Ishikawa (cell line): ENCODE measurements around the gene SPIN2A.
A peak's percentile ranks its signal among the peaks of the same experiment; 100 is the strongest.
"Not testable (repeated sequence)": the region's sequence is repeated elsewhere in the genome, so short reads cannot be mapped to it uniquely, and the experiment has no call there.

Experiments
- CEBPB ChIP-seq: IDR thresholded peaks from 2 replicates; pipeline ENCODE4 v1.6.1; 2012
- CREB1 ChIP-seq: IDR thresholded peaks from 2 replicates; pipeline ENCODE4 v1.6.1; 2012; ENCODE audit warnings: low read depth
- EGR1 ChIP-seq: IDR thresholded peaks from 2 replicates; pipeline ENCODE4 v1.6.1; 2012
- EP300 ChIP-seq: IDR thresholded peaks from 2 replicates; pipeline ENCODE4 v1.6.1; 2012; ENCODE audit warnings: borderline replicate concordance
- FOXM1 ChIP-seq: IDR thresholded peaks from 2 replicates; pipeline ENCODE4 v1.6.1; 2012; ENCODE audit warnings: low read depth, borderline replicate concordance
- NFIC ChIP-seq: IDR thresholded peaks from 2 replicates; pipeline ENCODE4 v1.6.1; 2012
- RAD21 ChIP-seq: IDR thresholded peaks from 2 replicates; pipeline ENCODE4 v1.6.1; 2012; ENCODE audit warnings: low read depth
- TAF1 ChIP-seq: IDR thresholded peaks from 2 replicates; pipeline ENCODE4 v1.6.1; 2012; ENCODE audit warnings: low read depth, mild to moderate bottlenecking
- TCF12 ChIP-seq: IDR thresholded peaks from 2 replicates; pipeline ENCODE4 v1.6.1; 2012; ENCODE audit warnings: low read depth
- TEAD4 ChIP-seq: IDR thresholded peaks from 2 replicates; pipeline ENCODE4 v1.6.1; 2012
- YY1 ChIP-seq: IDR thresholded peaks from 2 replicates; pipeline ENCODE4 v1.6.1; 2012; ENCODE audit warnings: low read depth
- ZBTB7A ChIP-seq: IDR thresholded peaks from 2 replicates; pipeline ENCODE4 v1.6.1; 2012; ENCODE audit warnings: low read depth
- TF ChIP-seq, protein P1 (sequence below): IDR thresholded peaks from 2 replicates; pipeline ENCODE4 v1.6.1; 2012; ENCODE audit warnings: low read depth, mild to moderate bottlenecking
- TF ChIP-seq, protein P2 (sequence below): IDR thresholded peaks from 2 replicates; pipeline ENCODE4 v1.6.1; 2012
- TF ChIP-seq, protein P3 (sequence below): IDR thresholded peaks from 2 replicates; pipeline ENCODE4 v1.6.1; 2012

SPIN2A gene

DNA sequence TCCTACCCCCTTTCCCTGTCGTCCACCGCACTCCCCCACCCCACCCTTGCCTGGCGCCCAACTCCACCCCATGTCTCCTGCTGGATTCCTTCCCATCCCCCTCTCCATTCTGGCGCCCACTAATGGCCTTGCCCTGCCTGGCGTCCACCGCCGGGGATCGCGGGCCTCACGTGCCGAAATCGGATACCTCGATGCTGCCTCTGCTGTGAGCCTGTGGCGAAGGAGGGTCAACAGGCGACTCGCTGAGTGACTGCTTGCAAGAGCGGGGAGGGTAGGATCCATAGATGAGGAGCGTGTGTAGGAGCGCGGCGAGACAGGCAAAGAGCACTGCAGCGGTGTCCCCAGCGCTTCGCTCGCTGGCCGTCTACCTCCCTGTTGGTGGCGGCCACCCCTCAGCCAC lies at the start of gene SPIN2A:
SPIN2A (minus strand) TSS at position 325 of the 400 bp plus-strand sequence. CDS start 800 bp downstream, outside the sequence.
- not testable (repeated sequence) for TF ChIP-seq TCF12, TAF1, ZBTB7A

DNA sequence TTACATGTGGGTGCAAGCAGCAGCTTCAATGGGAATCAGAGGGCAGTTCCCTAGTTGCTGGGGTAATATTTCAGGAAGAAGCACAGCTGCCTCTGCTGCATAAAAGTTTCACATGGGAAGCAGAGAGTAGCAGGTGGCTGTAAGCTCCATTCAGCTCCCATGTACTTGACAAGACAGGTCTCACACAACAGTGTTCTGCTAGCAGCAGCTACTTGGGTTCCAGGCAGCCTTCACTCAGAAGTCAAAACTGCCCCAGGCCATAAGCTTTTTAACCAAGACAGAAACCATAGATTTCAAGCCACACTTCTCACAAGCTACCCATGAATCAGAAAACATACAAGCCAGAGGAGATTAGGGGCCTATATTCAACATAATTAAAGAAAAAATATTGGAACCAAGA lies 41.4 kb upstream of the SPIN2A start:
- TF ChIP-seq TEAD4 (no peak), YY1 (no peak)

DNA sequence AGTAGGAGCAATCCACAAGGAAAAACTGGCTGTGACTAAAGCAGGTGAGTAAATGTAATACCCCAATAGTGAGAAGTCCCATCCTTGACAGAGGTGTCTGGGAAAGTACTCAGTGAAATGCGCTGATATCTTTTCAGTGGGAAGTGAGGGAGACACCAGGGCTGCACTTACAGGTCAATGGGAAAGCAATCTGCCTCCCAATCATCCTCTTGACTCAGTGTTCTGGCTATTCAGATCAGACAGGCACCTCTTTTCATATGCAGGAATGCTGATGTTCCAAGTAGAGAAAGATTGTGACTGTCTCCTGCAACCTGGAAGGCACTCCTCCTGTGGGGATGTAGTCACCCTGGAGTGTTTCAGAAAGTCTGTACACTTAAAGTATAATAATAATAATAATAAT lies 39.9 kb upstream of the SPIN2A start:
- TF ChIP-seq, protein P1, sequence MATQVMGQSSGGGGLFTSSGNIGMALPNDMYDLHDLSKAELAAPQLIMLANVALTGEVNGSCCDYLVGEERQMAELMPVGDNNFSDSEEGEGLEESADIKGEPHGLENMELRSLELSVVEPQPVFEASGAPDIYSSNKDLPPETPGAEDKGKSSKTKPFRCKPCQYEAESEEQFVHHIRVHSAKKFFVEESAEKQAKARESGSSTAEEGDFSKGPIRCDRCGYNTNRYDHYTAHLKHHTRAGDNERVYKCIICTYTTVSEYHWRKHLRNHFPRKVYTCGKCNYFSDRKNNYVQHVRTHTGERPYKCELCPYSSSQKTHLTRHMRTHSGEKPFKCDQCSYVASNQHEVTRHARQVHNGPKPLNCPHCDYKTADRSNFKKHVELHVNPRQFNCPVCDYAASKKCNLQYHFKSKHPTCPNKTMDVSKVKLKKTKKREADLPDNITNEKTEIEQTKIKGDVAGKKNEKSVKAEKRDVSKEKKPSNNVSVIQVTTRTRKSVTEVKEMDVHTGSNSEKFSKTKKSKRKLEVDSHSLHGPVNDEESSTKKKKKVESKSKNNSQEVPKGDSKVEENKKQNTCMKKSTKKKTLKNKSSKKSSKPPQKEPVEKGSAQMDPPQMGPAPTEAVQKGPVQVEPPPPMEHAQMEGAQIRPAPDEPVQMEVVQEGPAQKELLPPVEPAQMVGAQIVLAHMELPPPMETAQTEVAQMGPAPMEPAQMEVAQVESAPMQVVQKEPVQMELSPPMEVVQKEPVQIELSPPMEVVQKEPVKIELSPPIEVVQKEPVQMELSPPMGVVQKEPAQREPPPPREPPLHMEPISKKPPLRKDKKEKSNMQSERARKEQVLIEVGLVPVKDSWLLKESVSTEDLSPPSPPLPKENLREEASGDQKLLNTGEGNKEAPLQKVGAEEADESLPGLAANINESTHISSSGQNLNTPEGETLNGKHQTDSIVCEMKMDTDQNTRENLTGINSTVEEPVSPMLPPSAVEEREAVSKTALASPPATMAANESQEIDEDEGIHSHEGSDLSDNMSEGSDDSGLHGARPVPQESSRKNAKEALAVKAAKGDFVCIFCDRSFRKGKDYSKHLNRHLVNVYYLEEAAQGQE, result no peak
- TF ChIP-seq EP300 (no peak), EGR1 (no peak), ZBTB7A (no peak), TCF12 (no peak), TAF1 (no peak), FOXM1 (no peak), RAD21 (no peak), TEAD4 (no peak), CEBPB (no peak), CREB1 (no peak), YY1 (no peak), NFIC (no peak)
- TF ChIP-seq, protein P2, sequence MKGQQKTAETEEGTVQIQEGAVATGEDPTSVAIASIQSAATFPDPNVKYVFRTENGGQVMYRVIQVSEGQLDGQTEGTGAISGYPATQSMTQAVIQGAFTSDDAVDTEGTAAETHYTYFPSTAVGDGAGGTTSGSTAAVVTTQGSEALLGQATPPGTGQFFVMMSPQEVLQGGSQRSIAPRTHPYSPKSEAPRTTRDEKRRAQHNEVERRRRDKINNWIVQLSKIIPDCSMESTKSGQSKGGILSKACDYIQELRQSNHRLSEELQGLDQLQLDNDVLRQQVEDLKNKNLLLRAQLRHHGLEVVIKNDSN, result no peak
- TF ChIP-seq, protein P3, sequence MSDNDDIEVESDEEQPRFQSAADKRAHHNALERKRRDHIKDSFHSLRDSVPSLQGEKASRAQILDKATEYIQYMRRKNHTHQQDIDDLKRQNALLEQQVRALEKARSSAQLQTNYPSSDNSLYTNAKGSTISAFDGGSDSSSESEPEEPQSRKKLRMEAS, result no peak

DNA sequence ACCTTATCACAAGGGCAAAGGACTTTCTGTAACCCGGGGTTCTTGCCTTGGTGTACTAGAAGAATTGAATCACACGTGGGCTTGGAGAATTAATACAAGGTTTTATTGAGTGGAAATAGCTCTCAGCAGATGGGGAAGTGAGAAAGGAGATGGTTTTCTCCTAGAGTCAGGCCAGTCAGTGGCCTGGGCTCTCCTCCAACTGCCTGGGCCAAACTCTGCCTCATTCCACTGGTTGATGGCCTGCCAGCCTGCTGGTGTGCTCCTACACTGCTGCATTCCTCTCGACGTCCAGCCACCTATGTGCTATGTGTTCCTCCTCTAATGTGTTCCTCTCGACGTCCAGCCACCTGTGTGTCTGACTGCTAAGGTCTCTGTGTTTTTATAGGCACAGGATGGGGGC lies 35.3 kb upstream of the SPIN2A start:
- TF ChIP-seq, protein P3, result no peak
- TF ChIP-seq RAD21, result no peak
- TF ChIP-seq, protein P2, result no peak
- no peak for TF ChIP-seq CREB1
- no peak for TF ChIP-seq TEAD4
- TF ChIP-seq EP300, result no peak
- TF ChIP-seq FOXM1, result no peak
- no peak for TF ChIP-seq CEBPB
- TF ChIP-seq, protein P1, result no peak
- TF ChIP-seq NFIC, result no peak
- no peak for TF ChIP-seq TCF12

DNA sequence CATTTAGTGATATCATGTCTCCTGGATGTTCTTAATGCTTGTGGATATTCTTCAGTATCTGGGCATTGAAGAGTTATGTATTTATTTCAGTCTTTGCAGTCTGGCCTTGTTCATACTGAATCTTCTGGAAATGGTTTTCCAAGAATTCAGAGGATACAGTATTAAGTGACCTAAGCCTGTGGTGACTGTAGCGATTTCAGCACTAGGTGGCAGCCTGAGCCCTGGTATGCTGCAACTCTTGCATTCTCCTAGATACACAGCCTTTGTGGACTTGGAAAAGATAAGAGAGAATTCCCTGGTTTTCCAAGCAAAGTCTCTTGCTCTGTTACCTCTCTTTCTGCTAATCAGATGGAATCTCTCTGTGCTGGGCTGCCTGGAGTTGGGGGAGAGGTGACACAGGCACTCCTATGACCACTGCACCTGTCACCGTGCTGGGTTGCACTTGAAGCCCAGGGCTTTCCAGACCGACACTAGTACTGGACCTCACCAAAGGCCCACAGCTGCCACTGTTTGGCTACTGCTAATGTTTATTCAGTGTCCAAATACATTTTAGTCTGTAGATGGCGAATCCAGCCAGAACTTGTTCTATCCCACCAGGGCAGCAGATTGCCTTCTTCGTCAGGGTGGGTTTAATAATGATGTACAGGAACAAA lies 19.3 kb upstream of the SPIN2A start:
- TF ChIP-seq, protein P1, result no peak
- TF ChIP-seq RAD21, result peak; percentile 60
- peak; percentile 34; the same call in 1 of the 2 replicates for TF ChIP-seq TEAD4
